ENCODE results near the gene SULT1A1. TPM values are rescaled to one million over a fixed set of nuclear protein-coding genes. Genes with fewer than 3 reads are reported as not detected.
"Not testable (repeated sequence)": the region's sequence is repeated elsewhere in the genome, so short reads cannot be mapped to it uniquely, and the experiment has no call there.

SULT1A1 gene
- total RNA-seq, 1 donor from 2014 or later: 11.4 TPM

DNA sequence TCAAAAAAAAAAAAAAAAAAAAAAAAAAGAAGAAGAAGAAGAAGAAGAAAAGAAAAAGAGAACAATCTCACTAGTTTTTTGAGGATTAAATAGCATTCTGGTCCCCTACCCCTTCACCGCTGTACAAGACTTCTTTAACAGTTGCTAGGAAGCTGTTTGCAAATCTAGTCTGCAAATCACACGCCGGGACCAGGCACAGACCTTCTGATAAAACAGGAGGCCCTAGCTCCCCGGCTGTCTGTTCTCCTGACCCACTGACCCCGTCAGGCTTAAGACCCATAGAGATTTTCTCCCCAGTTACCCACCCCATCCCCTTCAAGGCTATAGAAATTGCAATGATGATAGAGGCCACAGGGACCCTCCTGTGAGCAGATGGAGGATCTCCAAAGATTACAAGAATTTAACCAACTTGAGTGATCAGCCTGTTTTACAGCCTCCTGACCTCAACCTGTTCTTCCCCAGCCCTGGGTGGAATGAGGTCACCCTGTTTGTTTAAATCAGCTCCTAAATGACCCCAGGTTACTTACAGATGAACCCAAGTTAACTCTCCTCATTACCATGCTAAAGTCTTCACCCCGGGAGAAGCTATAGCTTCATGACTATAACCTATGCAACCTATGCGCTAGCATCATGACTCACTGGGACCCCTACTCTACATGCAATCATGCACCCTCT lies 11.8 kb upstream of the SULT1A1 start:
- TF ChIP-seq, protein P1, sequence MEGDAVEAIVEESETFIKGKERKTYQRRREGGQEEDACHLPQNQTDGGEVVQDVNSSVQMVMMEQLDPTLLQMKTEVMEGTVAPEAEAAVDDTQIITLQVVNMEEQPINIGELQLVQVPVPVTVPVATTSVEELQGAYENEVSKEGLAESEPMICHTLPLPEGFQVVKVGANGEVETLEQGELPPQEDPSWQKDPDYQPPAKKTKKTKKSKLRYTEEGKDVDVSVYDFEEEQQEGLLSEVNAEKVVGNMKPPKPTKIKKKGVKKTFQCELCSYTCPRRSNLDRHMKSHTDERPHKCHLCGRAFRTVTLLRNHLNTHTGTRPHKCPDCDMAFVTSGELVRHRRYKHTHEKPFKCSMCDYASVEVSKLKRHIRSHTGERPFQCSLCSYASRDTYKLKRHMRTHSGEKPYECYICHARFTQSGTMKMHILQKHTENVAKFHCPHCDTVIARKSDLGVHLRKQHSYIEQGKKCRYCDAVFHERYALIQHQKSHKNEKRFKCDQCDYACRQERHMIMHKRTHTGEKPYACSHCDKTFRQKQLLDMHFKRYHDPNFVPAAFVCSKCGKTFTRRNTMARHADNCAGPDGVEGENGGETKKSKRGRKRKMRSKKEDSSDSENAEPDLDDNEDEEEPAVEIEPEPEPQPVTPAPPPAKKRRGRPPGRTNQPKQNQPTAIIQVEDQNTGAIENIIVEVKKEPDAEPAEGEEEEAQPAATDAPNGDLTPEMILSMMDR (IDR thresholded peaks at IDR 0.05): no peak

DNA sequence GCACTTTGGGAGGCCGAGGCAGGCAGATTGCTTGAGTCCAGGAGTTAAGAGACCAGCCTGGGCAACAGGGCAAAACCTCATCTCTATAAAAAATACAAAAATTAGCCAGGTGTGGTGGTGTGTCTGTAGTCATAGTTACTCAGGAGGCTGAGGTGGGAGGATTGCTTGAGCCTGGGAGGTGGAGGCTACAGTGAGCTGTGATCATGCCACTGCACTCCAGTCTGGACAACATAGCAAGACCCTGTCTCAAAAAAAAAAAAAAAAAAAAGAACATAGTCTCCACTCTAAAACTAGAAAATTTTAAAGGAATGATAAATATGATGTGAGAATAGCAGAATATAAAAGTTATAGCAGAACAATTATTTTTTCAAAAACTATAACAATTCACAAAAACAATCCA lies 10.5 kb upstream of the SULT1A1 start:
- peaks cover 15% of the 10 kb centered on the region for H3K27me3 Mint-ChIP-seq (ENCODE audit: unreplicated experiment)
- H3K27ac Mint-ChIP-seq (ENCODE audit: unreplicated experiment); H3K9me3 Mint-ChIP-seq (ENCODE audit: unreplicated experiment); H3K4me3 Mint-ChIP-seq (ENCODE audit: unreplicated experiment); H3K36me3 Mint-ChIP-seq (ENCODE audit: unreplicated experiment); DNase-seq (ENCODE audit: extremely low spot score, unreplicated experiment); H3K4me1 Mint-ChIP-seq (ENCODE audit: unreplicated experiment): not testable (repeated sequence)

More for the DNA sequence above, 11.8 kb upstream of the SULT1A1 start:
- Mint-ChIP-seq H3K27me3 (ENCODE audit: unreplicated experiment) (peaks cover 15% of the 10 kb centered on the region), H3K4me3 (ENCODE audit: unreplicated experiment) (no peak overlapping the region), H3K9me3 (ENCODE audit: unreplicated experiment) (no peaks in the 10 kb centered on the region), H3K36me3 (ENCODE audit: unreplicated experiment) (no peaks in the 10 kb centered on the region), H3K27ac (ENCODE audit: unreplicated experiment) (no peak overlapping the region), H3K4me1 (ENCODE audit: unreplicated experiment) (no peaks in the 10 kb centered on the region)
- DNase-seq (ENCODE audit: extremely low spot score, unreplicated experiment): no peak

DNA sequence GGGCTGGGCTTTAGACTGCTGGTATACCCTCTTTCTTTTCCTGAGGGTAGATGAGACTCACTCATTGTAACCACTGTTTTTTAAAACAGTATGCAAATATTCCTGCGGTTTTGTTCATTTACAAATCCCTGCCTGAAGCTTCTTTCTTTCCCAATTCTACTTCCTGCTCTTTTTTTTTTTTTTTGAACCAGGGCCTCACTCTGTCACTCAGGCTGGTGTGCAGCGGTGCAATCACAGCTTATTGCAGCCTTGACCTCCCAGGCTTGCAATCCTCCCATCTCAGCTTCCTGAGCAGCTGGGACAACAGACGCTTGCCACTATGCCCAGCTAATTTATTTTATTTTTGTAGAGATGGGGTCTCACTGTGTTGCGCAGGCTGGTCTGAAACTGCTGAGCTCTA lies 8.0 kb upstream of the SULT1A1 start:
- Mint-ChIP-seq H3K4me1 (ENCODE audit: unreplicated experiment) (no peaks in the 10 kb centered on the region), H3K4me3 (ENCODE audit: unreplicated experiment) (no peak overlapping the region), H3K9me3 (ENCODE audit: unreplicated experiment) (no peaks in the 10 kb centered on the region), H3K27ac (ENCODE audit: unreplicated experiment) (no peak overlapping the region), H3K27me3 (ENCODE audit: unreplicated experiment) (peaks cover 15% of the 10 kb centered on the region), H3K36me3 (ENCODE audit: unreplicated experiment) (no peaks in the 10 kb centered on the region)
- TF ChIP-seq, protein P1 (IDR thresholded peaks at IDR 0.05): no peak
- no peak for DNase-seq (ENCODE audit: extremely low spot score, unreplicated experiment)

DNA sequence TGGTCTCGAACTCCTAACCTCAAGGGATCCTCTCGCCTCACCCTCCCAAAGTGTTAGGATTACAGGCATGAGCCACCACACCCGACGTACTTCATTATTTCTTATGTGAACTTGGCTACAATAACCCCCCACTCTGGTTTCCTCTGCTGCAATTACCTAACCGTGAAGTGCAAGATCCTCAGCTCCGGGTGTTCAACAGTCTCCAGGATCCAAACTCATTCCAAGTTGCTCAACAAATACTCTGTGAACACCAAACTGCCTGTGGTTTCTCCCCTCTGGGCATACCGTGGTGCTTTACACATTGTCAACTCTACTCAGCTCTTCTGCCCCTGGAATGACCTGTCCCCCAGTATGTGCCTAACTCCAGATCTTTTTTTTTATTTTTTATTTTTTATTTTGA lies 6.8 kb upstream of the SULT1A1 start:
- Mint-ChIP-seq H3K4me3 (ENCODE audit: unreplicated experiment) (no peak overlapping the region), H3K9me3 (ENCODE audit: unreplicated experiment) (no peaks in the 10 kb centered on the region), H3K27ac (ENCODE audit: unreplicated experiment) (no peak overlapping the region), H3K4me1 (ENCODE audit: unreplicated experiment) (no peaks in the 10 kb centered on the region), H3K36me3 (ENCODE audit: unreplicated experiment) (no peaks in the 10 kb centered on the region), H3K27me3 (ENCODE audit: unreplicated experiment) (peaks cover 10% of the 10 kb centered on the region)
- DNase-seq (ENCODE audit: extremely low spot score, unreplicated experiment): no peak
- TF ChIP-seq, protein P1 (IDR thresholded peaks at IDR 0.05): no peak

DNA sequence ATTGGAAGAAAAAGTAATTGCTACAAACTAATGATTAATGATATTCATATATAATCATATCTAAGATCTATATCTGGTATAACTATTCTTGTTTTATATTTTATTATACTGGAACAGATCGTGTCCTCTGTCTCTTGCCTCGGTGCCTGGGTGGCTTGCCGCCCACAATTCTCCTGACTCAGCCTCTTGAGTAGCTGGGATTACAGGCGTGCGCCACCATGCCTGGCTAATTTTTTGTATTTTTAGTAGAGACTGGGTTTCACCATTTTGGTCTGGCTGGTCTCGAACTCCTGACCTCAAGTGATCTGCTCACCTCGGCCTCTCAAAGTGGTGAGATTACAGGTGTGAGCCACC lies 6.4 kb upstream of the SULT1A1 start:
- not testable (repeated sequence) for H3K4me1 Mint-ChIP-seq (ENCODE audit: unreplicated experiment); H3K27ac Mint-ChIP-seq (ENCODE audit: unreplicated experiment); H3K4me3 Mint-ChIP-seq (ENCODE audit: unreplicated experiment); H3K9me3 Mint-ChIP-seq (ENCODE audit: unreplicated experiment); H3K27me3 Mint-ChIP-seq (ENCODE audit: unreplicated experiment); H3K36me3 Mint-ChIP-seq (ENCODE audit: unreplicated experiment); DNase-seq (ENCODE audit: extremely low spot score, unreplicated experiment)

DNA sequence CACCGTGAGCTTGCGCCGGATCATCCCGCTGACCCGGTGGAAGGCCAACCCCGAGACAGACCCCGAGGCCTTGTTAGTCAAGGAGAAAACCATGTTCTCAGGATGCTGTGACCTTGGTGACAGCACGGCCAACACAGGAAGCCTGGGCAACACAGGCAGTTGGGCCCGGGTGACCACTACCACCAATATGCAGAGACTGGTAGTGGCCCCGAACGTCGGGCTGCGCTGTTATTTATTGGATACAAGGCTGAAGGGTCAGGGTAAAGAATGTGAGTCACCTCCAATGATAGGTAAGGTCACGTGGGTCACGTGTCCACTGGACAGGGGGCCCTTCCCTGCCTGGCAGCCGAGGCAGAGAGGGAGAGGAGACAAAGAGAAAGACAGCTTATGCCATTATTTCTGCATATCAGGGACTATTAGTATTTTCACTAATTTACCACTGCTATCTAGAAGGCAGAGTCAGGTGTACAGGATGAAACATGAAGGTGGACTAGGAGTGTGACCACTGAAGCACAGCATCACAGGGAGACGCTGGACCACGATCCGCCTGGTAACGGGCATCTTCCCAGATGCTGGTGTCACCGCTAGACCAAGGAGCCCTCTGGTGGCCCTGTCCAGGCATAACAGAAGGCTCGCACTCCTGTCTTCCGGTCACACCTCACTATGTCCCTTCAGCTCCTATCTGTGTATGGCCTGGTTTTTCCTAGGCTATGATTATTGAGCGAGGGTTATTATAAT lies 5.8 kb upstream of the SULT1A1 start:
- not testable (repeated sequence) for H3K27me3 Mint-ChIP-seq (ENCODE audit: unreplicated experiment); DNase-seq (ENCODE audit: extremely low spot score, unreplicated experiment); H3K4me1 Mint-ChIP-seq (ENCODE audit: unreplicated experiment); H3K27ac Mint-ChIP-seq (ENCODE audit: unreplicated experiment); H3K9me3 Mint-ChIP-seq (ENCODE audit: unreplicated experiment); H3K36me3 Mint-ChIP-seq (ENCODE audit: unreplicated experiment); H3K4me3 Mint-ChIP-seq (ENCODE audit: unreplicated experiment)
- TF ChIP-seq, protein P1 (IDR thresholded peaks at IDR 0.05): peak; percentile 76

DNA sequence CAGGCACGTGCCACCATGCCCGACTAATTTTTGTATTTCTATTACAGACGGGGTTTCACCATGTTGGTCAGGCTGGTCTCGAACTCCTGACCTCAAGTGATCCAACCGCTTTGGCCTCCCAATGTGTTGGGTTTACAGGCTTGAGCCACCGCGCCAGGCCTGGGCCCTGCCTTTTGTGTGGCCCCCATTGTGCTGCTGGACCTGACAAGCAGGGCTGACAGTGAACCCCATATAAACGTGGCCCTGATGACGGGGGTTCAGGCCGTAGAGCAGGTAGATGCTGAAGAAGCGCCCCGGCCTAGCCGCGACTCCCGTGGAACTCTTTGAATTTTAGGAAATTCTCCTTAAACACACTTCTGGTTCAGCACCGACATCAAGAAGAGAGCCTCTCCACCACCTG lies 4.7 kb upstream of the SULT1A1 start:
- not testable (repeated sequence) for H3K27me3 Mint-ChIP-seq (ENCODE audit: unreplicated experiment); DNase-seq (ENCODE audit: extremely low spot score, unreplicated experiment); H3K36me3 Mint-ChIP-seq (ENCODE audit: unreplicated experiment); H3K9me3 Mint-ChIP-seq (ENCODE audit: unreplicated experiment); H3K4me1 Mint-ChIP-seq (ENCODE audit: unreplicated experiment); H3K27ac Mint-ChIP-seq (ENCODE audit: unreplicated experiment); H3K4me3 Mint-ChIP-seq (ENCODE audit: unreplicated experiment)

DNA sequence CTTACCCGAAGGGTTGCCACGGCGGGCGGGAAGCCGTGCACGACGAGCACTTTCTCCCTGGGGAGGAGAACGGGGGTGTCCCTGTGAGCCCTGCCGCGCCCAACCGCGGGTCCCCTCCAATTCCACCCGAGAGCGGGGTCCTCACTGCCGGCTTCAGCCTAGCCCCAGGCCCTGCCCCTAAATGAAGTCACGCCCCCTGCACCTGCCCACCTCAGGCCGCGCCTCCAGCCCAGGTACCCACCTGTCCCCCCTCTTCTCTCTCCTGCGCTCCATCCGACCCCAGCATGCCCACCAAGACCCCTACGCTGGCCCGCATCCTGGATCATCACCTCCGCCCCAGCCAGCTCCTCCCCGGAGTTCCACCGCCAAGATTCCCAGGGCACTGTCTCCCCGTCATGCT lies 4.1 kb upstream of the SULT1A1 start:
- H3K4me3 Mint-ChIP-seq (ENCODE audit: unreplicated experiment); H3K27ac Mint-ChIP-seq (ENCODE audit: unreplicated experiment); DNase-seq (ENCODE audit: extremely low spot score, unreplicated experiment); H3K27me3 Mint-ChIP-seq (ENCODE audit: unreplicated experiment); H3K4me1 Mint-ChIP-seq (ENCODE audit: unreplicated experiment); H3K9me3 Mint-ChIP-seq (ENCODE audit: unreplicated experiment); H3K36me3 Mint-ChIP-seq (ENCODE audit: unreplicated experiment): not testable (repeated sequence)

Measured in osteocyte (in vitro differentiated cells).